AG04450 (cell line): Measurements from ENCODE around the gene EIF4G3. TPM values are rescaled to one million over a fixed set of nuclear protein-coding genes. Genes with fewer than 3 reads are reported as not detected.

ENCODE experiments used
- CTCF ChIA-PET: fragments of 300-600, 350-600 bp; formaldehyde crosslinking; extraction: SDS; loops from one replicate; lab custom pipeline; 2022; ENCODE audit warnings: antibody characterized with exemption, inconsistent platforms; lab: Charles Lee
- POLR2A ChIA-PET: fragments of 350-600 bp; formaldehyde crosslinking; extraction: SDS; loops from one replicate; lab custom pipeline; 2021; ENCODE audit warnings: antibody characterized with exemption, inconsistent platforms; lab: Yijun Ruan, JAX
- DNase-seq: peaks from one replicate; pipeline ENCODE4 v3.0.0-alpha.2; 2011; ENCODE audit warnings: low read depth, low spot score
- H3K27ac ChIP-seq: one replicate; pipeline ENCODE4 v1.5.1; 2012; ENCODE audit warnings: low read depth, low read length, control low read depth
- H3K27me3 ChIP-seq: one replicate; pipeline ENCODE4 v1.6.0; 2012; ENCODE audit warnings: low read length; ENCODE audit not compliant: control insufficient read depth, insufficient read depth
- H3K4me3 ChIP-seq: 2 replicates; pipeline ENCODE4 v1.5.1; 2011; ENCODE audit warnings: mild to moderate bottlenecking, low read depth, low read length, control low read depth
- H3K9me3 ChIP-seq: 2 replicates; pipeline ENCODE4 v1.5.1; 2012; ENCODE audit warnings: low read length; ENCODE audit not compliant: control insufficient read depth, insufficient read depth
- CTCF ChIP-seq: IDR thresholded peaks from 2 replicates; pipeline ENCODE4 v1.5.1; 2011; ENCODE audit warnings: low read depth, low read length, control low read depth, inconsistent platforms
- polyA minus RNA-seq: library from RNA; depleted of rRNA, polyadenylated mRNA; stranded (reverse); fragments of >200 nt; gene quantifications from 2 replicates; pipeline ENCODE4 v1.2.3, GENCODE V29; 2011; rRNA and poly(A)+ RNA removed
- polyA plus RNA-seq: library from polyadenylated mRNA; depleted of rRNA; stranded (reverse); fragments of >200 nt; gene quantifications from 2 replicates; pipeline ENCODE4 v1.2.3, GENCODE V29; 2011; rRNA removed

Gene EIF4G3
- polyA plus RNA-seq: 66.6 and 74.9 TPM in 2 replicates
- polyA minus RNA-seq: 62.7 and 70.1 TPM in 2 replicates

GRCh38 chr1:21176586-21177555 is at the start of gene EIF4G3:
Gene EIF4G3, minus strand, starts transcription at chr1:21176897. Its CDS starts 174,155 bp downstream, at chr1:21002742.
- ChIA-PET CTCF (no interaction called here), POLR2A (no interaction called here)
- no peaks in the 10 kb centered on the region; the same call in 1 of the 2 replicates for H3K9me3 ChIP-seq
- H3K27me3 ChIP-seq: no peaks in the 10 kb centered on the region
- peak within 1 kb of the TSS; percentile 88 for H3K27ac ChIP-seq
- peak; percentile 93 for DNase-seq
- TF ChIP-seq CTCF: no peak
- peak within 1 kb of the TSS; percentile 89 for H3K4me3 ChIP-seq

GRCh38 chr1:21225065-21225464 is 48.4 kb upstream of the EIF4G3 start:
- TF ChIP-seq CTCF: no peak
- ChIA-PET CTCF (interaction anchor here (2.0 kb wide), 1 partner anchor 144 kb away, joined by 10 read pairs; no protein-coding TSS in a partner anchor), POLR2A (no interaction called here)
- H3K27me3 ChIP-seq: no peaks in the 10 kb centered on the region
- no peak for DNase-seq
- no peak overlapping the region for H3K27ac ChIP-seq
- H3K9me3 ChIP-seq: no peaks in the 10 kb centered on the region
- H3K4me3 ChIP-seq: no peak overlapping the region

- Histone ChIP-seq H3K27ac (no peak overlapping the region), H3K27me3 (no peaks in the 10 kb centered on the region), H3K9me3 (no peaks in the 10 kb centered on the region), H3K4me3 (no peak overlapping the region)
- no peak for DNase-seq
- CTCF ChIA-PET: interaction anchor here (0.8 to 1.1 kb wide), 2 partner anchors 149 to 525 kb away, joined by 3 read pairs; no protein-coding TSS in a partner anchor
- POLR2A ChIA-PET: no interaction called here
- no peak for TF ChIP-seq CTCF
These were observed 44.1 kb upstream of the EIF4G3 start for GRCh38 chr1:21220815-21221214.

- no peaks in the 10 kb centered on the region for H3K9me3 ChIP-seq
- no peak overlapping the region for H3K27ac ChIP-seq
- POLR2A ChIA-PET: no interaction called here
- no peaks in the 10 kb centered on the region for H3K27me3 ChIP-seq
- TF ChIP-seq CTCF: no peak
- H3K4me3 ChIP-seq: no peak overlapping the region
- no peak for DNase-seq
- CTCF ChIA-PET: no interaction called here
These were observed 43.0 kb upstream of the EIF4G3 start for GRCh38 chr1:21219674-21220073.
